ENCODE data around the gene TMPRSS3.
"Not testable (repeated sequence)": the region's sequence is repeated elsewhere in the genome, so short reads cannot be mapped to it uniquely, and the experiment has no call there.

TMPRSS3 gene

DNA sequence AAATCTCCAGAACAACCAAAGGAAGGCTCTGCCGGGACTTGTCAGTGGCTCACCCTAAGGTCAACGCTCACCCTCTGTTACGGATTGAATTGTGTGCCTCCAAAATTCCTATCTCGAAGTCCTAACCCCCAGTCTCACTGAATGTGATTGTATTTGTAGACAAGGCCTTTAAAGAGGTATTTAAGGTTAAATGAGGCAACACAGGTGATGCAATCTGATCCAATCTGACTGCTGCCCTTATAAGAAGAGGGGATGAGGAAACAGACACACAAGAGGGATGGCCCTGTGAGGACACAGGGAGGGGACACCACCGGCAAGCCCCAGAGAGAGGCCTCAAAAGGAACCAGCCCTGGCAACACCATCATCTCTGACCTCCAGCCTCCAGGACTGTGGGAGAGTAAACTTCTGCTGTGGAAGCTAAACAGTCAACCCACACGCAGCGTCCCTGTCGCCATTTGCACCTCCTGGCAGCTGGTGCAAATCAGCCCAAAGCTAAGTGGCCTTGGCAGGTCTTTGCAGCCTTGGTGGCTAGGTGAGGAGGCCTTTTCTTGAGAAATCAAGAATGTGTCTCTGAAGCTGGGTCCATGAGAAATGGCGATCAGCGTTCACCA, 32.1 kb upstream of the TMPRSS3 start:
- no peak for DNase-seq (ENCODE audit: low read depth in 3 of 3)

DNA sequence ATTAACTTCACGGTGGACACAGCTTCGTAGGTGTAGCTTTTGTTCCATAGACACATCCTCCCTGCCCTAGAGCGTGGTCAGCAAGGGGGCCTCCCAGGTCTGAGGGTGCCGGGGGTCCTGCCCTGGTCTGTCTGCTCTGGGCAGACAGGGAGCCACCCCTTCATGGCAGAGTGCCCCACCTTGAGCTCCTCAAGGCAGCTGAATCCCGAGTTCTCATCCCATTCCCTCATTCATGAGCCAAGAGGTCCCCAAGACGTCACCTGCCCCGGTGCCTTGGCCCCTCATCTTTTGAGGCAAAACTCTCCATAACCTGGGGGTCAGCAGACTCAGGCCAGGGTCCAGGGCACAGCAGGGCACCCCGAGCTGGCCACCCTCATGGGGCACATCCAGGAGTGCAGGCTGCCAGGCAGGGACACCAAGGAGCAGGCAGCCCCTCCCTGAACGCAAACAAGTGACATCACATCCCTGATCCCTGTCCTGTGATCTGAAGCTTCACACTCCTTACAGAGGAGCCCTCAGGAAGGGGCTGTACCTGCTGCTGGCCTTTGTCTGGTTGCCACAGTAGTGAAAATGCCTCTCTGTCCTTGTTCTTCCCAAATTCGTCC, 31.1 kb upstream of the TMPRSS3 start:
- no peak for DNase-seq (ENCODE audit: low read depth in 3 of 3)

DNA sequence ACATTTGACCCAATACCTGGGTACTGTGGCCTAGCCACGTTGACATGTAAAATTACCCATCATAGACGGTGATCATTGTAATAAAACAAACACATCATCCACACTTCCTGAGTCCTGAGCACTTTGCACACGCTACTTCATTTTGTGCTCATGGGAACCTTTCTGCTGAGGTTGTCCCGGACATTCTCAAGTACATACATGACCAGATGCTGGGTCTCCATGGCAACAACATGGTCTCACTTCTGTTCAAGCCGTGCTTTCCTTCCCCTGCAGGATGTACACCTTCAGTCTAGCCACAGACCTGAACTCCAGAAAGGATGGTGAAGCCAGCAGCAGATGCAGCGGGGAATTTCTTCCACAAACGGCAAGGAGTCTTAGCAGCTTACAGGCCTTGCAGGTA, 30.6 kb upstream of the TMPRSS3 start:
- DNase-seq (ENCODE audit: low read depth in 3 of 3), result no peak

GRCh38 chr21:42425591-42425990, 29.7 kb upstream of the TMPRSS3 start:
- no peak for DNase-seq (ENCODE audit: low read depth in 3 of 3)

GRCh38 chr21:42424914-42425541, 29.2 kb upstream of the TMPRSS3 start:
- peak in 1 of 3 experiments; percentile 64 for DNase-seq (ENCODE audit: low read depth in 3 of 3)

GRCh38 chr21:42423685-42424084, 27.8 kb upstream of the TMPRSS3 start:
- no peak for DNase-seq (ENCODE audit: low read depth in 3 of 3)

DNA sequence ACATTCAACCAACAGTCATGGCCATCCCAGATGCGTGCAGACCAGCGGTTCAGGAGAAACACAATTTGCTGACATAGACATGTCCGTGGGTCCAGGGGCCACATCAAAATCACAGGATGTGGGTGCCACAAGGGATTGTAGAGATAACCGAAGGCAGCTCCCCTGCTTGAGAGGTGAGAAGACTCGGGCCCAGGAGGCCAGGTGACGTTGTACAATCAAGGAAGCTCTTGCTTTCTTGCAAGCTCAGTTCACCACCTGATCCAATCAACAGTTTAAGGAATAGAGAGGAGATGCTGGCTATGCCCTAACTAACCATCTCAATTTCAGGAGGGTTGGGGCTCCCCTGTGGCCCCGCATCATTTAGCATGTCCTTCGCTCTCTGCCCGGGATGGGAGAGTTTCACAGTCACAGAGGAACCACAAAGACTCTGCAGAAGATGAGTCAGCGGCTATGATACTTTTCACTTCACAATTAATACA, 27.4 kb upstream of the TMPRSS3 start:
- DNase-seq (ENCODE audit: low read depth in 3 of 3), result no peak

- DNase-seq (ENCODE audit: low read depth in 3 of 3), result no peak
Measured at GRCh38 chr21:42421018-42421793, 25.4 kb upstream of the TMPRSS3 start.

DNA sequence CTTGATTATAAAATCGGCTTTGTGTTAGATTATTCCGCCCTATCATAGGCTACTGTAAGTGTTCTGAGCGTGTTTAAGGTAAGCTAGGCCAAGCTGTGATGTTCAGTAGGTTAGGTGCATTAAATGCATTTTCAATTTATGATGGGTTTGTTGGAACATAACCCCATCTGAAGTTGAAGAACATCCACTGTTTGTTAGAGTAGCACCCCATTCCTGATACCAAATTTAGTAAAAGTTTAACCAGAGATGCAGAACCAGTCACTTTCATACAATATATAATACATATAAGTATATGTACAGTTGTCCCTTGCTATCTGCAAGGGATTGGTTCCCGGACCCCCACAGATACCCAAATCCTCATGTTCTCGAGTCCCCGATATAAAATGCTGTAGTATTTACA, 24.0 kb upstream of the TMPRSS3 start:
- DNase-seq (ENCODE audit: low read depth in 3 of 3), result no peak

DNA sequence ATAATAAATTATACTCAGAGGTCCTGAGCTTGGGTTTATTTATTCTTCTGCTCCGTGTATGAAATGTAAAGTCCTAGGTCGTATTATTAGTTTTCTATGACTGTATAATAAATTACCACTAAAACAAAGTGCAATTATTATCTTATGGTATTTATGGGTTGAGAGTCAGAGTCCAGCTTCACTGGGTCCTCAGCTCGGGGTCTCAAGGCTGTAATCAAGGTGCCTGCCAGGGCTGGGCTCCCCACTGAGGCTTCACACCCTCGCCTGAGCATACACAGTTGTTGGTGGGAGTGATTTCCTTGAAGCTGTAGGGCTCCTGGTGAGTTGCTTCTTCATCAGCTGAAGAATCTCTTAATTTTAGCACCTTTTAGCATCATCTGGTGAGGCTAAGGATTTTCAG, 23.0 kb upstream of the TMPRSS3 start:
- no peak for DNase-seq (ENCODE audit: low read depth in 3 of 3)

DNA sequence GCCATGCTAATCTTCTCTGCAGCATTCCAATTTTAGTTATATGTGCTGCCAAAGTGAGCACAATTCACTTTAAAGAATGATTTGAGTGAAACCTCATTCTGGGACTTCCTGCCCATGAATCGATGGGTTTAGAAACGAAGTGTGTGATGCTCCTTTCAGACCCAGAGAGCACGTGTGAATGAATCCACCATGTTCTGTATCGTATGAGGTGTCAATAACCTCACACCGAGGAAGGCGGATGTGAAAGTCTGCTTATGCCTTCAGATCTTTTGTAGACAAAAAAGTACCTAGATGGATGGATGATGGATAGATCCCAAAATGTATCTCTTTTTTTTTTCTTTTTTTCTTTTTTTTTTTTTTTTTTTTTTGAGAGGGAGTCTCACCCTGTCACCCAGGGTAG, 21.7 kb upstream of the TMPRSS3 start:
- DNase-seq (ENCODE audit: low read depth in 3 of 3), result no peak

DNA sequence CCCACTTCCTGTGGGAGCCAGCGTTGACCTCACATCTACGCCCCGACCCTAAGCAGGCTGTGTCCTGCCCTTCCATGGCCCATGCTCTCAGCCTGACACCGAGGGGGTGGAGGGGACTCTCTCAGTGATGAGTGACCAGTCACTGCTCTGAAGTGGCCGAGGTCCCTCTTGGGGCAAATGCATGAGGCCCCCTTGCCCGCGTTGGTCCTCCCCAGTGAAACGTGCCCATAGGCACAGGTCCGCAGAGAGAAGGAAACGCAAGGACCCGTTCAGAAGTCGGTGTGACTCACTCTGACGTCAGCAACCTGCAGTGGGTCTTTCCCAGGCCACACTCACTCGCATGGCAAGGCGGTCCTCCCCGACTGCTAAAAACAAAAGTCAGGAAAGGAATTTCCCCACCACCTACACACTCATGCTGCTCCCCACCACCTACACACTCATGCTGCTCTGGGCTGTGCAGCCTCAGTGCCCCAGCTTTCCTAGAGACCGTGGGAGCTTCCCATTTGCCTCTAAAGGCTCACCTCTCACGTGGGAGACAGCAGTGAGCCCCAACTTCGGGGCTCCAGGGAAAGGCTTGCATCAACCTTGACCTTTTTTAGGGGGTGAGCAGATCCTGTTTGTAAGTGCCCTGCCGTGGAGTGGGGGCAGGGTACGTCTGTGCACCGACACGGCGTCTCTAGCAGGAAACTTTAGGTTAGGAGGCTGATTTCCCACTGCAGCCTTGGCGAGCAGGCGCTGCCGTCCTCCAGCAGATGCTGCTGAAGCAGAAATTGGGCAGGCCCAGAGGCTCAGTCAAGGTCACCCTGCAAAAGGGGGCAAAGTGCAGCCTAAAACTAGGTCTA, 19.3 kb upstream of the TMPRSS3 start:
- peak; percentile 87 to 94 (median 94) for DNase-seq (ENCODE audit: low read depth in 3 of 3)

DNA sequence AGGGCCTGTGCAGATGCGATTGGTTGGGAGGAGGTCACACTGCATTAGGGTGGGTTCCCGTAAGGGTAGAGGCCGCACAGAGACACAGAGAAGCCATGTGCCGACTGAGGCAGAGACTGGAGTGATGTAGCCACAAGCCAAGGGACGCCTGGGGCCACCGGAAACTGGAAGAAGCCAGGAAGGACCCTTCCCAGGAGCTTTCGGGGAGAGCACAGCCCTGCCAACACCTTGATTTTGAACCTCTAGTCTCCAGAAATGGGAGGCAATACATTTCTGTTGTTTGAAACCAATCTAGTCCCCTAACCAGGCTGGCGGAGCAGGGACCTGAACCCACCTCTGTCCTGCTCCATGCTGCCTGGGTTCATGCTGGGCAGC, 18.7 kb upstream of the TMPRSS3 start:
- DNase-seq (ENCODE audit: low read depth in 3 of 3), result no peak

DNA sequence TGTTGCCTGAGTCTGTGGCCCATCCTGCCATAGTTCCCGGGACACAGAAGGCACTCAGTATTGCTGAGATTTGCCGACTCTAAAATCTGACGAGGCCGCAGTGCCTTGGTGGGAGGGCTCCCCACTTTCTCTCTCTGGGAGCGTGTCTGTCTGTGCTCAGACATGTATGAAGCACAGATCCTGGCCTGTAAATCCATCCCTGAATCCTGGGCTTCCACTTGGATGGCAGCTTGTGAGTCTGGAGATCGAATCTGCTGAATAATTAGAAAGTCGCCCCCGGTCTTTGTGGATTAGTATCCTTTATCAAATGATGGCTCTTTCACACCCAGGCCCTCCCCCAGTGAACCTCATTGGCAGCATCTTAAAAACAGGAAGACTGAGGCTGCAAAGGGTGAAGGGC, 18.2 kb upstream of the TMPRSS3 start:
- DNase-seq (ENCODE audit: low read depth in 3 of 3), result no peak

GRCh38 chr21:42413500-42413899, 17.6 kb upstream of the TMPRSS3 start:
- peak in 1 of 3 experiments; percentile 59 for DNase-seq (ENCODE audit: low read depth in 3 of 3)

- no peak for DNase-seq (ENCODE audit: low read depth in 3 of 3)
Measured at GRCh38 chr21:42413093-42413492, 17.2 kb upstream of the TMPRSS3 start.

- DNase-seq (ENCODE audit: low read depth in 3 of 3), result no peak
Measured at GRCh38 chr21:42412636-42412933, 16.7 kb upstream of the TMPRSS3 start.

DNA sequence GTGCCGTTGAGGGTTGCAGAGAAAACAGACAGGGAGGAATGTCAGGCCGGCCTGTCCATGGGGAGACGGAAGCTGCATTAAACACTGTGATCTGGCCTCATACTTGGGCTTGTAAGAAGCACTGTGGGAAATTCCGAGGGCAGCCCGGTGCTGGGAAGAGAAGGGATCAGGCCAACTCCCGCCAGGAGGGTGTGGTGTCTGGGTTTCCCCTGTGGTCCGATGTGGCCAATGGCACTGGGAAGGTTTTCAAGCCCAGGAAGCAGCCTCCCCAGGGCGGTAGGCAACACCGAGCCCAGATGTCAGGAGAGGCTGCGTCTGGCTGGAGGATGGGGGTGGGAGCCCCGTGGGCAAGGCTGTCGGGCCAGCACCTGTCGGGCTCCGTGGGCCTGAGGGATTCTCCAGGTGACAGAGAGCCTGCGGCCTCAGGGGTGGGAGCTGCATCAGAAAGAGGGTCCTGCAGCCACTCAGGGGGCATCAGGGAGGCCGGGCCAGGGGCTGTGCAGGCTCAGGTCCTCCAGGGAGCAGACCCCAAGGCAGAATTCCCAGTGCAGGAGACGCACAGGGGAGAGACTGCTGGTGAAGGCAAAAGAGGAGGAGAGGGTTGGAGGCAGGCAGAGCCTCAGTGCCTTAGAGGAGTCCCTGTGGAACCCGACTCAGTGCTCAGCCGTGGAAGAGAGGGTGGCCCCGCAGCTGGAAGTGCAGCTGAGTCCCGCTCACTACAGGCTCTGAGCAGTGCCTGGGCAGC, 16.2 kb upstream of the TMPRSS3 start:
- no peak for DNase-seq (ENCODE audit: low read depth in 3 of 3)

DNA sequence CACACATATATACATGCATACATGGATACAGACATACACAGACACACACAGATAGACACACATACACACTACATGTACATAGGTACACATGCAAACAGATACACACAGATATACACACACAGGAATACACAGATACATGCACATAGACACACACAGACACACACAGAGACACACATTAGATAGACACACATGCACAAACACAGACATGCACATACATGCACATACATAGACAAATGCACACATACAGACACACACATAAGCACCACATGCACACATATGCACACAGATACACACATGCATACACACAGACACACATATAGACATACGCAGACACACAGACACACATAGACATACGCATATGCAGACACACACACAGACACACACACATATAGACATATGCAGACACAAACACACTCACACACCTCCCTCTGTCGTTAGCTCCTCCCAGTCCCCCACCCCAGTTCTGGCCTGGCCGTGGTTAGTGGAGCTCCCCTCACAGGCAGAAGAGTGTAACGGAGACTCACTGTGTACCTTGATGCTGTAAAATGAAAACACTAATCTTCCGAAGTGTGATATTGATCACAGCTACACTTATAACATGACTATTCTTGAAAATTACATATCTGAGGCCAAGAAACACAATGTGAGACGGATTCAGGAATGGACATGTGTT, 15.5 kb upstream of the TMPRSS3 start:
- DNase-seq (ENCODE audit: low read depth in 3 of 3), result no peak

GRCh38 chr21:42409366-42409765, 13.5 kb upstream of the TMPRSS3 start:
- no peak for DNase-seq (ENCODE audit: low read depth in 3 of 3)

- DNase-seq (ENCODE audit: low read depth in 3 of 3), result not testable (repeated sequence)
Measured at GRCh38 chr21:42408718-42409117, 12.9 kb upstream of the TMPRSS3 start.
